A375 (cell line): ENCODE measurements around the gene NDC1. TPM values are rescaled to one million over a fixed set of nuclear protein-coding genes. Genes with fewer than 3 reads are reported as not detected.

ENCODE experiments used
- small RNA-seq: library from RNA; depleted of rRNA; stranded (forward); fragments of <200 nt; gene quantifications from one replicate; pipeline ENCODE3, GENCODE V24; 2014
- total RNA-seq: library from RNA; depleted of rRNA; stranded (reverse); fragments of >200 nt; shearing (Covaris generic); gene quantifications from 2 replicates; pipeline ENCODE4 v1.2.3, GENCODE V29; 2014; rRNA removed

NDC1 gene, protein sequence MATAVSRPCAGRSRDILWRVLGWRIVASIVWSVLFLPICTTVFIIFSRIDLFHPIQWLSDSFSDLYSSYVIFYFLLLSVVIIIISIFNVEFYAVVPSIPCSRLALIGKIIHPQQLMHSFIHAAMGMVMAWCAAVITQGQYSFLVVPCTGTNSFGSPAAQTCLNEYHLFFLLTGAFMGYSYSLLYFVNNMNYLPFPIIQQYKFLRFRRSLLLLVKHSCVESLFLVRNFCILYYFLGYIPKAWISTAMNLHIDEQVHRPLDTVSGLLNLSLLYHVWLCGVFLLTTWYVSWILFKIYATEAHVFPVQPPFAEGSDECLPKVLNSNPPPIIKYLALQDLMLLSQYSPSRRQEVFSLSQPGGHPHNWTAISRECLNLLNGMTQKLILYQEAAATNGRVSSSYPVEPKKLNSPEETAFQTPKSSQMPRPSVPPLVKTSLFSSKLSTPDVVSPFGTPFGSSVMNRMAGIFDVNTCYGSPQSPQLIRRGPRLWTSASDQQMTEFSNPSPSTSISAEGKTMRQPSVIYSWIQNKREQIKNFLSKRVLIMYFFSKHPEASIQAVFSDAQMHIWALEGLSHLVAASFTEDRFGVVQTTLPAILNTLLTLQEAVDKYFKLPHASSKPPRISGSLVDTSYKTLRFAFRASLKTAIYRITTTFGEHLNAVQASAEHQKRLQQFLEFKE
- 28.2 and 30.3 TPM in 2 replicates for total RNA-seq

DNA sequence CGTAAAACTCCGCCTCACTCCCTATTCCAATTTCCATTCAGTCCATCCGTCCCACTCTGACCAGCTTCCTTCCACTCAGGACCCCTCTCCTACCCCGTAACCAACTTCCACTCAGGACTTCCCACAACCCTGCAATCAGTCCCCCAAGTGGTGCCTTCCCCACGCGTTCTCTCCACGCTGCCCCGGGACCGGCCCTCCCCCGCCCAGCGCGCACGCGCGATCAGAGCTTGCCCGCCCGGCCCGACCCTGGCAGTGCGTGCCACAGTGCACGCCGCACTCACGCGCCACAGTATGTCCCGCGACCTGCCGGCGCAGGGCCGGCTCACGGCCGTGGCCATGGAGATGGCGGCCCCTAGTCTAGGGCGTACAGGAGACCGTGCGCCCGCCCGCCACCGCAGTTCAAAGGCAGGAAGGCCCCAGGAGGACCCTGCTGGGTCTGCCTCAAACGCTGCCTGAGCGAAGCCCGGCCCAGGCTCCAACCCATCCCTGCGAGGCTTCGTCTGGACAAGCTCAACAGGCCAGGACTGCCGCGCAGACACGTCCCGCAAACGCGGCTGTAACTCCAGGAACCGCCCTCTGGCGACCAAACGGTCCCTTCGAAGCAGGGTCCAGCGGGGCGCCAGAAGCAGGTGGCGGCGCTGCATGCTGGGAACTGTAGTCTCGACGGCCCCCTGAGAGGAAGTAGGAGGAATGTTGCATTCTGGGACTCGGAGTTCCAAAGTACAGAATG lies at the start of gene NDC1:
Gene NDC1 (minus strand): TSS at position 373 of the 730 bp plus-strand sequence. CDS start 35 bp downstream, at position 338.

DNA sequence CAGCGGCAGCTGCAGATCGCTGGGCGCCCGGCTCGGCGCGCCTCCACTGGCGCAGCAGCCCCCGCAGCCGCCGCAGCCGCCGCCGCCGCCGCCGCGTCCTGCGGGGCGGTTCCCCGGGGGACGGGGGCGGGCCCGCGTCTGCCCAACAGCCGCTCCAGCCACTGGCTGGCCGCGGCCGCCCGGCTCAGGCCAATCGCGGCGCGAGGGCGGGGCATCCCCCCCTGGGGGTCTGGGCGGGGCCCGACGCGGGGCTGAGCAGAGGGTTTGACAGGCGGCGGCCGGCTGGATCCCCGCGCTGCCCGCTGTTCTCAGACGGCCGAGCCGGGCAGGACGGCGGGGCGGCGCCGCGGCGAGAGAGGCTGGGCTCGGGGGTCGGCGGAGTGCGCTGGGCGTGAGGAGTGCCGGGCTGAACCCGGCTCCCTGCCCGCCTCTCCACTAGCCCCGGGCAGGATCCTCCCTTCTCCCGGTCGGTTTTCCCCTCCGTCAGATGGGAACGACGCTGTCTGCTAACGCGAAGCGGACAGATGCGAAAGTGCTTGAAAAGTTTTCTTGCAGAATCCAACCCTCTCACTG lies 98.9 kb downstream of the NDC1 start, which contains the start of gene GLIS1:
Gene GLIS1 (minus strand): TSS at position 56 of the 573 bp plus-strand sequence. CDS start 1,100 bp downstream, outside the sequence.

Small RNAs within 50 kb of the gene (small RNA-seq; reads per million reads assigned to genes)
- not detected for gene AL049745.1
- gene RF00418: not detected

Other genes with a start within 250 kb of the NDC1 start
- 0.08 TPM in 2 replicates for gene GLIS1, start 99.1 kb downstream of the NDC1 start, total RNA-seq
- gene YIPF1, start 51.5 kb upstream of the NDC1 start, total RNA-seq: 12.6 and 13.6 TPM in 2 replicates
- gene DIO1, start 55.9 kb upstream of the NDC1 start, total RNA-seq: not detected in 2 replicates
- gene IFT25, start 107.4 kb upstream of the NDC1 start, total RNA-seq: 55.2 and 61.4 TPM in 2 replicates
- gene LRRC42, start 108.1 kb upstream of the NDC1 start, total RNA-seq: 15.8 and 17.8 TPM in 2 replicates
- gene LDLRAD1, start 179.9 kb upstream of the NDC1 start, total RNA-seq: not detected in 2 replicates
- gene TMEM59, start 214.9 kb upstream of the NDC1 start, total RNA-seq: 104 and 150 TPM in 2 replicates
- gene TCEANC2, start 215.3 kb upstream of the NDC1 start, total RNA-seq: 4.6 and 5.1 TPM in 2 replicates